ENCODE data around the gene MRPS27. TPM values are rescaled to one million over a fixed set of nuclear protein-coding genes. Genes with fewer than 3 reads are reported as not detected.
A peak's percentile ranks its signal among the peaks of the same experiment; 100 is the strongest.

MRPS27 gene
- total and polyA plus RNA-seq, 2 of the 13 experiments (the other 11 are each of a cell fraction or from before 2014, with no cell fraction given): 71.8 to 115 TPM

- ATAC-seq (no peak), DNase-seq (ENCODE audit: low spot score) (no peak), FAIRE-seq (no peak)
- Histone ChIP-seq H3K79me2 (ENCODE audit: insufficient read depth, low read length) (no peaks in the 10 kb centered on the region), H3K27ac (ENCODE audit: extremely low read length, insufficient read depth, low read length) (no peak overlapping the region), H3K36me3 (replicated peaks in 1 of 2; ENCODE audit: control insufficient read depth in 1 of 2, insufficient read depth in 2 of 2, low read length in 2 of 2) (peaks cover 6 to 44% of the 10 kb centered on the region in 2 experiments; a peak in 4 of 5 replicates), H3K9ac (ENCODE audit: insufficient read depth, low read depth, low read length) (no peak overlapping the region), H3K4me3 (replicated peaks in 1 of 3; ENCODE audit: insufficient read depth in 1 of 3, low read depth in 2 of 3, low read length in 3 of 3) (no peak overlapping the region), H3K9me3 (ENCODE audit: low read length) (no peaks in the 10 kb centered on the region), H3K4me2 (ENCODE audit: low read depth, low read length) (no peak overlapping the region), H3K27me3 (ENCODE audit: control insufficient read depth in 1 of 2, insufficient read depth in 2 of 2, low read length in 2 of 2) (no peaks in the 10 kb centered on the region), H2AFZ (ENCODE audit: low read length) (no peak overlapping the region), H4K20me1 (ENCODE audit: insufficient read depth, low read length) (no peaks in the 10 kb centered on the region), H3K4me1 (ENCODE audit: insufficient read depth, low read length) (no peaks in the 10 kb centered on the region)
- TF ChIP-seq, protein P1, sequence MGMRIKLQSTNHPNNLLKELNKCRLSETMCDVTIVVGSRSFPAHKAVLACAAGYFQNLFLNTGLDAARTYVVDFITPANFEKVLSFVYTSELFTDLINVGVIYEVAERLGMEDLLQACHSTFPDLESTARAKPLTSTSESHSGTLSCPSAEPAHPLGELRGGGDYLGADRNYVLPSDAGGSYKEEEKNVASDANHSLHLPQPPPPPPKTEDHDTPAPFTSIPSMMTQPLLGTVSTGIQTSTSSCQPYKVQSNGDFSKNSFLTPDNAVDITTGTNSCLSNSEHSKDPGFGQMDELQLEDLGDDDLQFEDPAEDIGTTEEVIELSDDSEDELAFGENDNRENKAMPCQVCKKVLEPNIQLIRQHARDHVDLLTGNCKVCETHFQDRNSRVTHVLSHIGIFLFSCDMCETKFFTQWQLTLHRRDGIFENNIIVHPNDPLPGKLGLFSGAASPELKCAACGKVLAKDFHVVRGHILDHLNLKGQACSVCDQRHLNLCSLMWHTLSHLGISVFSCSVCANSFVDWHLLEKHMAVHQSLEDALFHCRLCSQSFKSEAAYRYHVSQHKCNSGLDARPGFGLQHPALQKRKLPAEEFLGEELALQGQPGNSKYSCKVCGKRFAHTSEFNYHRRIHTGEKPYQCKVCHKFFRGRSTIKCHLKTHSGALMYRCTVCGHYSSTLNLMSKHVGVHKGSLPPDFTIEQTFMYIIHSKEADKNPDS (CRISPR knock-in tag; IDR thresholded peaks at IDR 0.05): no peak
- TF ChIP-seq RBM39 (IDR thresholded peaks at IDR 0.05; ENCODE audit: low read depth, low read length, poor library complexity, severe bottlenecking): no peak
- TF ChIP-seq ZNF225 (CRISPR knock-in tag; IDR thresholded peaks at IDR 0.05): no peak
- no peak for TF ChIP-seq RXRA (CRISPR knock-in tag; IDR thresholded peaks at IDR 0.05)
- TF ChIP-seq ZNF326 (CRISPR knock-in tag; IDR thresholded peaks at IDR 0.05; ENCODE audit: borderline replicate concordance): no peak
- TF ChIP-seq RFX3 (CRISPR knock-in tag; IDR thresholded peaks at IDR 0.05): no peak
- TF ChIP-seq, protein P2, sequence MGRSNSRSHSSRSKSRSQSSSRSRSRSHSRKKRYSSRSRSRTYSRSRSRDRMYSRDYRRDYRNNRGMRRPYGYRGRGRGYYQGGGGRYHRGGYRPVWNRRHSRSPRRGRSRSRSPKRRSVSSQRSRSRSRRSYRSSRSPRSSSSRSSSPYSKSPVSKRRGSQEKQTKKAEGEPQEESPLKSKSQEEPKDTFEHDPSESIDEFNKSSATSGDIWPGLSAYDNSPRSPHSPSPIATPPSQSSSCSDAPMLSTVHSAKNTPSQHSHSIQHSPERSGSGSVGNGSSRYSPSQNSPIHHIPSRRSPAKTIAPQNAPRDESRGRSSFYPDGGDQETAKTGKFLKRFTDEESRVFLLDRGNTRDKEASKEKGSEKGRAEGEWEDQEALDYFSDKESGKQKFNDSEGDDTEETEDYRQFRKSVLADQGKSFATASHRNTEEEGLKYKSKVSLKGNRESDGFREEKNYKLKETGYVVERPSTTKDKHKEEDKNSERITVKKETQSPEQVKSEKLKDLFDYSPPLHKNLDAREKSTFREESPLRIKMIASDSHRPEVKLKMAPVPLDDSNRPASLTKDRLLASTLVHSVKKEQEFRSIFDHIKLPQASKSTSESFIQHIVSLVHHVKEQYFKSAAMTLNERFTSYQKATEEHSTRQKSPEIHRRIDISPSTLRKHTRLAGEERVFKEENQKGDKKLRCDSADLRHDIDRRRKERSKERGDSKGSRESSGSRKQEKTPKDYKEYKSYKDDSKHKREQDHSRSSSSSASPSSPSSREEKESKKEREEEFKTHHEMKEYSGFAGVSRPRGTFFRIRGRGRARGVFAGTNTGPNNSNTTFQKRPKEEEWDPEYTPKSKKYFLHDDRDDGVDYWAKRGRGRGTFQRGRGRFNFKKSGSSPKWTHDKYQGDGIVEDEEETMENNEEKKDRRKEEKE (IDR thresholded peaks at IDR 0.05): no peak
- TF ChIP-seq MXD1 (CRISPR knock-in tag; IDR thresholded peaks at IDR 0.05): no peak
- peak; percentile 47 to 67; a peak in 3 of 4 replicates for TF ChIP-seq MAFK (conservative IDR thresholded peaks at IDR 0.05 in 1 of 2, IDR thresholded peaks at IDR 0.05 in 1 of 2; ENCODE audit: low read length in 2 of 2)
- TF ChIP-seq MAFF (IDR thresholded peaks at IDR 0.05; ENCODE audit: low read depth, low read length): peak; percentile 69
- TF ChIP-seq NRL (CRISPR knock-in tag; IDR thresholded peaks at IDR 0.05; ENCODE audit: borderline replicate concordance): no peak
- TF ChIP-seq ZNF264 (CRISPR knock-in tag; IDR thresholded peaks at IDR 0.05): no peak
- TF ChIP-seq ZFYVE20 (CRISPR knock-in tag; IDR thresholded peaks at IDR 0.05; ENCODE audit: borderline replicate concordance, low read depth): no peak
- TF ChIP-seq NFE2L2 (IDR thresholded peaks at IDR 0.05; ENCODE audit: low read length): 0 out of 2 replicates have a peak, but pooled peaks have one; percentile 36
- TF ChIP-seq ELF4 (CRISPR knock-in tag; IDR thresholded peaks at IDR 0.05; ENCODE audit: borderline replicate concordance): no peak
- no peak for TF ChIP-seq CBX5 (CRISPR knock-in tag; IDR thresholded peaks at IDR 0.05; ENCODE audit: borderline replicate concordance)
- TF ChIP-seq SRF (IDR thresholded peaks at IDR 0.05; ENCODE audit: low read depth, low read length): no peak
- no peak for TF ChIP-seq RBM22 (optimal IDR thresholded peaks at IDR 0.05; ENCODE audit: low read length)
- no peak for TF ChIP-seq ZNF614 (CRISPR knock-in tag; IDR thresholded peaks at IDR 0.05; ENCODE audit: borderline replicate concordance)
- no peak for TF ChIP-seq SATB2 (CRISPR knock-in tag; IDR thresholded peaks at IDR 0.05)
- TF ChIP-seq RFX1 (IDR thresholded peaks at IDR 0.05): peak; percentile 19; the same call in 1 of the 2 replicates
- no peak for TF ChIP-seq ZNF180 (CRISPR knock-in tag; IDR thresholded peaks at IDR 0.05; ENCODE audit: borderline replicate concordance, low read depth)
- WGBS (ENCODE audit: low lambda C conversion rate): 96% methylated on average over 4 of the region's 4 CpGs
- no TSS peak for BruUV-seq (replicated peaks)
- ChIA-PET CTCF (ENCODE audit: low intra/inter-chr PET ratio, low total read pairs) (no interaction called here), POLR2A (no interaction called here)
- intact Hi-C loops (cut with micrococcal nuclease; ENCODE audit: unreplicated experiment) (no loop called here), in situ Hi-C loops (cut with HindIII; ENCODE audit: extremely low pct_ligation_motif_present, low pct_unique_long_range_greater_than_20kb) (no loop called here)
Observed at GRCh38 chr5:72338689-72339209, 18.7 kb upstream of the MRPS27 start.

All from HepG2 (cell line).